ENCODE results near the gene RNF32.

The RNF32 gene

DNA sequence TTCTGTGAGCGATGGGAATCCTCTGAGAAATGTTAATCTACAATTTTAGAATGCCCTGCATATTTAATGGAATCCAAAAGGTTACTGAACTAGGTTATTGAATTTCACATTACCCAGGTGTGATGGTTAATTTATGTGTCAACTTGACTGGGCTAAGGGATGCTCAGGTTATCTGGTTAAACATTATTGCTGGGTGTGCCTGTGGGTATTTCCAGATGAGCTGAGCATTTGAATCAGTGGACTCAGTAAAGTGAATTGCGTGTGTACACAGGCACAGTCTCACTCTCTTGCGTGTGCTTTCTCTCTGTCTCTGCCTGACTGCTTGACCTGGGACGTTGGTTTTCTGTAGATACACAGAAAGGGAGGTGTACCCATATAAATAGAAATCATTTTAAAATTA, 21.7 kb downstream of the RNF32 start:
- H3F3A ChIP-seq (ENCODE audit: insufficient read depth, low read length), result no peaks in the 10 kb centered on the region
- no peak overlapping the region for H3K9ac ChIP-seq (ENCODE audit: low read length)
- H3K79me2 ChIP-seq (ENCODE audit: insufficient read depth, low read length), result no peaks in the 10 kb centered on the region
- no peaks in the 10 kb centered on the region for H3K27me3 ChIP-seq (ENCODE audit: insufficient read depth, low read length)
- no peak overlapping the region for H3K4me3 ChIP-seq (ENCODE audit: low read depth, low read length, poor library complexity, severe bottlenecking)
- H3K36me3 ChIP-seq (ENCODE audit: insufficient read depth, low read length), result no peaks in the 10 kb centered on the region
- H3K4me2 ChIP-seq (ENCODE audit: low read length), result no peak overlapping the region
- no peak overlapping the region for H3K27ac ChIP-seq (ENCODE audit: low read depth, low read length, poor library complexity, severe bottlenecking)
- no peak overlapping the region for H2AFZ ChIP-seq (ENCODE audit: low read length)
- no peaks in the 10 kb centered on the region for H3K9me3 ChIP-seq (ENCODE audit: low read length)
- no peaks in the 10 kb centered on the region for H3K9me2 ChIP-seq (ENCODE audit: low read depth, low read length)
- no peaks in the 10 kb centered on the region for H3K4me1 ChIP-seq (ENCODE audit: insufficient read depth, low read length, severe bottlenecking)
- TF ChIP-seq EZH2 (IDR thresholded peaks at IDR 0.05; ENCODE audit: borderline replicate concordance, low read length), result no peak
- TF ChIP-seq, protein P1, sequence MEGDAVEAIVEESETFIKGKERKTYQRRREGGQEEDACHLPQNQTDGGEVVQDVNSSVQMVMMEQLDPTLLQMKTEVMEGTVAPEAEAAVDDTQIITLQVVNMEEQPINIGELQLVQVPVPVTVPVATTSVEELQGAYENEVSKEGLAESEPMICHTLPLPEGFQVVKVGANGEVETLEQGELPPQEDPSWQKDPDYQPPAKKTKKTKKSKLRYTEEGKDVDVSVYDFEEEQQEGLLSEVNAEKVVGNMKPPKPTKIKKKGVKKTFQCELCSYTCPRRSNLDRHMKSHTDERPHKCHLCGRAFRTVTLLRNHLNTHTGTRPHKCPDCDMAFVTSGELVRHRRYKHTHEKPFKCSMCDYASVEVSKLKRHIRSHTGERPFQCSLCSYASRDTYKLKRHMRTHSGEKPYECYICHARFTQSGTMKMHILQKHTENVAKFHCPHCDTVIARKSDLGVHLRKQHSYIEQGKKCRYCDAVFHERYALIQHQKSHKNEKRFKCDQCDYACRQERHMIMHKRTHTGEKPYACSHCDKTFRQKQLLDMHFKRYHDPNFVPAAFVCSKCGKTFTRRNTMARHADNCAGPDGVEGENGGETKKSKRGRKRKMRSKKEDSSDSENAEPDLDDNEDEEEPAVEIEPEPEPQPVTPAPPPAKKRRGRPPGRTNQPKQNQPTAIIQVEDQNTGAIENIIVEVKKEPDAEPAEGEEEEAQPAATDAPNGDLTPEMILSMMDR (IDR thresholded peaks at IDR 0.05; ENCODE audit: low read length), result no peak
- no peaks in the 10 kb centered on the region for H4K20me1 ChIP-seq (ENCODE audit: insufficient read depth, low read length)

DNA sequence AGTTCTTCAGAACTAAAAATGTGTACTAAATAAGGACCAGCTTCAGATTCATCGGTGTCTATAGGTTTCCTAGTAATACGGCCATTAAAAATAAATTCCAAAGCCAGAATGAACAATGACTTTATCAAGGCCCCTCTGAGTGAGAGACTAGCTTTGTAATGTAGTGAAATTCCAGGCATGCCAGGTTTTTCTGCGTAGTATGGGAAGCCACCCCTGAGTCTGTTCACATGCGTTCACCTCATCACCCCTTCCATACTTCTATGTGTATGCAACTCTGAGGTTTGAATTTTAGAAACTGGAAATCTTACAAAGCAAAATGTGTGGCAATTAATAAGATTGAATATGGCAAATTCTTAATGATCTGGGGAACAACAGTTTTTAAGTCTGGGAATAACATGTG, 24.5 kb downstream of the RNF32 start:
- H3F3A ChIP-seq (ENCODE audit: insufficient read depth, low read length), result no peaks in the 10 kb centered on the region
- no peaks in the 10 kb centered on the region for H3K4me1 ChIP-seq (ENCODE audit: insufficient read depth, low read length, severe bottlenecking)
- no peak overlapping the region for H2AFZ ChIP-seq (ENCODE audit: low read length)
- TF ChIP-seq, protein P1 (IDR thresholded peaks at IDR 0.05; ENCODE audit: low read length), result no peak
- TF ChIP-seq EZH2 (IDR thresholded peaks at IDR 0.05; ENCODE audit: borderline replicate concordance, low read length), result no peak
- H4K20me1 ChIP-seq (ENCODE audit: insufficient read depth, low read length), result no peaks in the 10 kb centered on the region
- H3K9me2 ChIP-seq (ENCODE audit: low read depth, low read length), result no peaks in the 10 kb centered on the region
- no peaks in the 10 kb centered on the region for H3K9me3 ChIP-seq (ENCODE audit: low read length)
- no peak overlapping the region for H3K27ac ChIP-seq (ENCODE audit: low read depth, low read length, poor library complexity, severe bottlenecking)
- H3K27me3 ChIP-seq (ENCODE audit: insufficient read depth, low read length), result no peaks in the 10 kb centered on the region
- H3K4me3 ChIP-seq (ENCODE audit: low read depth, low read length, poor library complexity, severe bottlenecking), result no peak overlapping the region
- H3K9ac ChIP-seq (ENCODE audit: low read length), result no peak overlapping the region
- H3K36me3 ChIP-seq (ENCODE audit: insufficient read depth, low read length), result no peaks in the 10 kb centered on the region
- H3K4me2 ChIP-seq (ENCODE audit: low read length), result no peak overlapping the region
- no peaks in the 10 kb centered on the region for H3K79me2 ChIP-seq (ENCODE audit: insufficient read depth, low read length)

DNA sequence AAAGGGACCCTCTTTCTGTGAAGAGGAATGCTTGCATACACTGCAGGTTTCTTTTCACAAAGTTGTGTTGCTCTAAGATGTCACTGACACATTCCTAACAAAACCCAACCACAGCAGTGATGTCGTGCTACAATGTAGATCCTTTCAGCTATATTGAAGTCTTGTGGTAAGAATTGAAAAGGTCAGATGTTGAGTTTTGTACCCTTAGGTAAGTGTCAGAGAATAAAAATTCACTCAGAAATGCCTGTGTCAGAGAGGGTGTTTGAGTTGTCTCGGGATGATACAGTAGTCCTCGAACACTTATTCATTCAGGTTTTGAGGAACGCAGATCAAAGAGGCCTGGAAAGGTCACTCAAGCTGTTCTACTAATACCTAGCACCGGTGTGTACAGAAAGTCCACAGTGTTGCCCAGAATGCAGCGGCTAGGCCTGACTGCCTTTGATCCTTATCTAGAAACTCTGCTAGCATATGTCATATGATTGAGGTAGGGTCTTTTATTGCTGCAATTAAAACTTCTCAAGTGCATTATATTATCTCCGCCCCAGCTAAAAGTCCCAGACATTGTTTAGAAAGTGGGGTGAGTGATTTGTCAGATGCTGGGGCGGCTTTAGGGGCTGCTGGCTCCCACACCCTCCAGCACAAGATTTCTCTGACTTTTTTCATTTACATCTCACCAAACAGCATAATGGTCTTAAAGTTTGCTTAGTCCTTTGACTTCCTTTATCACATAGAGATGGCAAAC, 26.0 kb downstream of the RNF32 start:
- H3K4me1 ChIP-seq (ENCODE audit: insufficient read depth, low read length, severe bottlenecking), result no peaks in the 10 kb centered on the region
- no peak overlapping the region for H3K9ac ChIP-seq (ENCODE audit: low read length)
- H3K4me3 ChIP-seq (ENCODE audit: low read depth, low read length, poor library complexity, severe bottlenecking), result no peak overlapping the region
- no peak for TF ChIP-seq EZH2 (IDR thresholded peaks at IDR 0.05; ENCODE audit: borderline replicate concordance, low read length)
- TF ChIP-seq, protein P1 (IDR thresholded peaks at IDR 0.05; ENCODE audit: low read length), result no peak
- H3F3A ChIP-seq (ENCODE audit: insufficient read depth, low read length), result no peaks in the 10 kb centered on the region
- H3K27me3 ChIP-seq (ENCODE audit: insufficient read depth, low read length), result no peaks in the 10 kb centered on the region
- H3K4me2 ChIP-seq (ENCODE audit: low read length), result no peak overlapping the region
- no peaks in the 10 kb centered on the region for H4K20me1 ChIP-seq (ENCODE audit: insufficient read depth, low read length)
- H3K36me3 ChIP-seq (ENCODE audit: insufficient read depth, low read length), result no peaks in the 10 kb centered on the region
- no peaks in the 10 kb centered on the region for H3K9me2 ChIP-seq (ENCODE audit: low read depth, low read length)
- H2AFZ ChIP-seq (ENCODE audit: low read length), result no peak overlapping the region
- H3K79me2 ChIP-seq (ENCODE audit: insufficient read depth, low read length), result no peaks in the 10 kb centered on the region
- no peak overlapping the region for H3K27ac ChIP-seq (ENCODE audit: low read depth, low read length, poor library complexity, severe bottlenecking)
- H3K9me3 ChIP-seq (ENCODE audit: low read length), result no peaks in the 10 kb centered on the region
